ENCODE data around the gene CUL4A.
A peak's percentile ranks its signal among the peaks of the same experiment; 100 is the strongest.

The CUL4A gene

GRCh38 chr13:113208421-113209335, 735 bp upstream of the CUL4A start, which contains the start of gene PCID2:
TSS of gene PCID2 (minus strand) at chr13:113208669. CDS start at chr13:113208634, 35 bp downstream.
- DNase-seq, result peak; percentile 71 to 72

GRCh38 chr13:113209759-113210421, 477 bp downstream of the CUL4A start:
- peak; percentile 49 to 58 for DNase-seq

- peak; percentile 46 to 67 for DNase-seq
Observed at GRCh38 chr13:113210833-113211232, 1.4 kb downstream of the CUL4A start.

- DNase-seq, result no peak
Observed at GRCh38 chr13:113211774-113212173, 2.4 kb downstream of the CUL4A start.

- DNase-seq, result no peak
Observed at GRCh38 chr13:113216254-113217048, 7.0 kb downstream of the CUL4A start.

- no peak for DNase-seq
Observed at GRCh38 chr13:113218586-113218985, 9.2 kb downstream of the CUL4A start.

- no peak for DNase-seq
Observed at GRCh38 chr13:113219256-113219940, 10.0 kb downstream of the CUL4A start.

- DNase-seq, result no peak
Observed at GRCh38 chr13:113220141-113220598, 10.8 kb downstream of the CUL4A start.

- no peak for DNase-seq
Observed at GRCh38 chr13:113220877-113221276, 11.5 kb downstream of the CUL4A start.

GRCh38 chr13:113223070-113223469, 13.7 kb downstream of the CUL4A start:
- no peak for DNase-seq

GRCh38 chr13:113224486-113224885, 15.1 kb downstream of the CUL4A start:
- no peak for DNase-seq

- no peak for DNase-seq
Observed at GRCh38 chr13:113225515-113225914, 16.1 kb downstream of the CUL4A start.

- DNase-seq, result no peak
Observed at GRCh38 chr13:113226873-113227450, 17.5 kb downstream of the CUL4A start.

GRCh38 chr13:113229161-113229560, 19.7 kb downstream of the CUL4A start:
- no peak for DNase-seq

- DNase-seq, result no peak
Observed at GRCh38 chr13:113229791-113230190, 20.4 kb downstream of the CUL4A start.

- DNase-seq, result no peak
Observed at GRCh38 chr13:113231306-113232207, 22.1 kb downstream of the CUL4A start.

- DNase-seq, result no peak
Observed at GRCh38 chr13:113232208-113233003, 23.0 kb downstream of the CUL4A start.

- no peak for DNase-seq
Observed at GRCh38 chr13:113233101-113233500, 23.7 kb downstream of the CUL4A start.

- DNase-seq, result no peak
Observed at GRCh38 chr13:113238536-113238935, 29.1 kb downstream of the CUL4A start.

- DNase-seq, result no peak
Observed at GRCh38 chr13:113239357-113239756, 29.9 kb downstream of the CUL4A start.
